EH (cell line): Measurements from ENCODE around the gene TTC21A.
"Not testable (repeated sequence)": the region's sequence is repeated elsewhere in the genome, so short reads cannot be mapped to it uniquely, and the experiment has no call there.

Experiments used
- DNase-seq: peaks from one replicate; pipeline ENCODE4 v3.0.0-alpha.2; 2015; ENCODE audit warnings: low read depth

TTC21A gene, protein sequence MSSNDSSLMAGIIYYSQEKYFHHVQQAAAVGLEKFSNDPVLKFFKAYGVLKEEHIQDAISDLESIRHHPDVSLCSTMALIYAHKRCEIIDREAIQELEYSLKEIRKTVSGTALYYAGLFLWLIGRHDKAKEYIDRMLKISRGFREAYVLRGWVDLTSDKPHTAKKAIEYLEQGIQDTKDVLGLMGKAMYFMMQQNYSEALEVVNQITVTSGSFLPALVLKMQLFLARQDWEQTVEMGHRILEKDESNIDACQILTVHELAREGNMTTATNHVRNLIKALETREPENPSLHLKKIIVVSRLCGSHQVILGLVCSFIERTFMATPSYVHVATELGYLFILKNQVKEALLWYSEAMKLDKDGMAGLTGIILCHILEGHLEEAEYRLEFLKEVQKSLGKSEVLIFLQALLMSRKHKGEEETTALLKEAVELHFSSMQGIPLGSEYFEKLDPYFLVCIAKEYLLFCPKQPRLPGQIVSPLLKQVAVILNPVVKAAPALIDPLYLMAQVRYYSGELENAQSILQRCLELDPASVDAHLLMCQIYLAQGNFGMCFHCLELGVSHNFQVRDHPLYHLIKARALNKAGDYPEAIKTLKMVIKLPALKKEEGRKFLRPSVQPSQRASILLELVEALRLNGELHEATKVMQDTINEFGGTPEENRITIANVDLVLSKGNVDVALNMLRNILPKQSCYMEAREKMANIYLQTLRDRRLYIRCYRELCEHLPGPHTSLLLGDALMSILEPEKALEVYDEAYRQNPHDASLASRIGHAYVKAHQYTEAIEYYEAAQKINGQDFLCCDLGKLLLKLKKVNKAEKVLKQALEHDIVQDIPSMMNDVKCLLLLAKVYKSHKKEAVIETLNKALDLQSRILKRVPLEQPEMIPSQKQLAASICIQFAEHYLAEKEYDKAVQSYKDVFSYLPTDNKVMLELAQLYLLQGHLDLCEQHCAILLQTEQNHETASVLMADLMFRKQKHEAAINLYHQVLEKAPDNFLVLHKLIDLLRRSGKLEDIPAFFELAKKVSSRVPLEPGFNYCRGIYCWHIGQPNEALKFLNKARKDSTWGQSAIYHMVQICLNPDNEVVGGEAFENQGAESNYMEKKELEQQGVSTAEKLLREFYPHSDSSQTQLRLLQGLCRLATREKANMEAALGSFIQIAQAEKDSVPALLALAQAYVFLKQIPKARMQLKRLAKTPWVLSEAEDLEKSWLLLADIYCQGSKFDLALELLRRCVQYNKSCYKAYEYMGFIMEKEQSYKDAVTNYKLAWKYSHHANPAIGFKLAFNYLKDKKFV (N-terminal part only)

GRCh38 chr3:39107388-39108199, at the start of gene TTC21A, which contains the start of gene GORASP1:
Gene TTC21A (plus strand): TSS chr3:39107680. CDS start chr3:39107838, 158 bp downstream.
Gene GORASP1 (minus strand): TSS chr3:39107627. CDS start chr3:39107541, 86 bp downstream.
- DNase-seq: peak; percentile 89

GRCh38 chr3:39061228-39061627, 46.3 kb upstream of the TTC21A start:
- DNase-seq: not testable (repeated sequence)

DNA sequence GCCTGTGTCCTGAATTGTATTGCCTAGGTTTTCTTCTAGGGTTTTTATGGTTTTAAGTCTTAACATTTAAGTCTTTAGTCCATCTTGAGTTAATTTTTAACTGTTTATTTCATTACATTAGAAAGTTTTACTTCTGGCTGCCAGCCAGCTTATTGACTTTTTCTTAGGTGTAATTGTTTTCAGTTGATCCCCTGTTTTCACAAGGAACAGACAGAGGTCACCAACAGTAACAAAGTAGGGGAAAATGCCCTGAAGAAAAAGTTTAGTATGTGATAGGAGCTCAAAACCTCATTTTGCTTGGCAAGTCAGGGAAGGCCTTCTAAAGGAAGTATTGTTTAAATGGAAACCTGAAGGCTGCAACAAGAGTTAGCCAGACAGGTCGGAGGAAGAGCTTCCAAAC, 45.3 kb upstream of the TTC21A start:
- DNase-seq: no peak

DNA sequence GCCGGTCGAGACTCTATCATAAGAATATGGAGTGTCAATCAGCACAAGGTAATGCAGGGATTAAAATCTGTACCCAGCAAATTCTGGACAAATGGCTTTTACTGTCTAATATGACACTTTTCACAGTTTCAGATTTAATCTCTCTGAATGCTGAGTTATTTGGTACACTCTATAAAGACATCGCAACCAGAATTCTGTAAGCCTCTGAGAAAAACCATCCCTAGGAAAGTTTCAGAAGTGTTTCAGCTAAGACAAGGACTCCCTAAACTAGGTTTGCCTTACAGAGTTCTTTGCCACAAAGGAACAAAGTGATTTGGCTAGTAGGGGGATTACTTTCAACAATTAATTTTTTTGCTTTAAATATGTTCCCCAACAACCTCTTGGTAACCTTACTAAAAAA, 44.3 kb upstream of the TTC21A start:
- DNase-seq: no peak

GRCh38 chr3:39064646-39065045, 42.8 kb upstream of the TTC21A start:
- peak; percentile 79 for DNase-seq

GRCh38 chr3:39065197-39065596, 42.3 kb upstream of the TTC21A start:
- DNase-seq: peak; percentile 56

DNA sequence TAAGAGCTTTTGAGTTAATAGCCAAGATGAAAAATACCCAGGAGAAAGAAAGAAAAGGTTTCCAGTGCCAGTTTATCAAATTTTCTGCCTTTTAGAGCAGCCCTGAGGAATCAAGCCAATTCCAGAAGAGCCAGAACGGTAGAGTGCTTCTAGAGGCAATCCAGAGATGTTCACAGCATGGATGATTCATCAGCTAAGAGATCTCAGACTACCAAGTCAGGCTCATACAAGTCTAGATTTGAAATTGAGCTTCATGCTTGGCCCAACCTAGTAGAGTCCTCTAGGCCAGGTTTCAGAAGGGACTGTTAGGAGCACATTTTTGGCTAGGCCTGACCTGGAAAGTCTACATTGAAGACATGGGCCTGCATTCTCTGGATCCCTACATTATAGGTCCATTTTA, 40.2 kb upstream of the TTC21A start:
- DNase-seq: peak; percentile 13

DNA sequence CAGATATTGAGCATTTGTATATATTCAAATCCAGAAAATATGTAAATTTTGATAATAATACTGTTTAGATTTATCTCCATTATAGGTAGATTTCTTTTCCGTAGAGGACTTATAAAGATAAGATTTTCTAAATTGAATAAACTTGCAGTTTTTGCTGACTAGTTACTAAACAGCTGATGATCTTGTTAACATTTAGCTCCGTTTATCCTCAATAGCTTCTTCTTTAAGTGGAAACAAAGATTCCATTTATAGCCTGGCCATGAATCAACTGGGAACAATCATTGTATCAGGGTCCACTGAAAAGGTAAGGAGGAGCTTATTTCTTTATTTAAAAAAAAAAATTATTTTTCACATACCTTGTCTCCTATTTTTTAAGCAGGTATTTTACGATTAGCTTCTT, 38.9 kb upstream of the TTC21A start:
- no peak for DNase-seq

GRCh38 chr3:39075910-39076309, 31.6 kb upstream of the TTC21A start:
- no peak for DNase-seq

DNA sequence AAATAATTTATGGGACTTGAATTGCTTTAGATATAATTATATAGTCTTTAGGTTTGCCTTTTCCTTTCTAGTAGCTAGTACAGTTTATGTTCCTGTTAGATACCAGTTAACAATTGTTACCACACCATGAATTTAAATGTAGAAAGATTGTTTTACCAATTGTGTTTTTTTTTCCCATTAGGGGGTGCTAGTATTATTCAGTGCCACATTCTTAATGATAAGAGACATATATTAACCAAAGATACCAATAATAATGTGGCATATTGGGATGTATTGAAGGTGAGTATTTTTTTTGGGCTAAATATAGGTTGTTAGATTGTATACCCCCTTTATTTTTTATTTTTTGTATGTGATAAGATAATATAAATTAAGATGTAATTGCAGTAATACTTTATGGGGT, 27.9 kb upstream of the TTC21A start:
- DNase-seq: no peak

GRCh38 chr3:39080026-39080425, 27.5 kb upstream of the TTC21A start:
- no peak for DNase-seq

DNA sequence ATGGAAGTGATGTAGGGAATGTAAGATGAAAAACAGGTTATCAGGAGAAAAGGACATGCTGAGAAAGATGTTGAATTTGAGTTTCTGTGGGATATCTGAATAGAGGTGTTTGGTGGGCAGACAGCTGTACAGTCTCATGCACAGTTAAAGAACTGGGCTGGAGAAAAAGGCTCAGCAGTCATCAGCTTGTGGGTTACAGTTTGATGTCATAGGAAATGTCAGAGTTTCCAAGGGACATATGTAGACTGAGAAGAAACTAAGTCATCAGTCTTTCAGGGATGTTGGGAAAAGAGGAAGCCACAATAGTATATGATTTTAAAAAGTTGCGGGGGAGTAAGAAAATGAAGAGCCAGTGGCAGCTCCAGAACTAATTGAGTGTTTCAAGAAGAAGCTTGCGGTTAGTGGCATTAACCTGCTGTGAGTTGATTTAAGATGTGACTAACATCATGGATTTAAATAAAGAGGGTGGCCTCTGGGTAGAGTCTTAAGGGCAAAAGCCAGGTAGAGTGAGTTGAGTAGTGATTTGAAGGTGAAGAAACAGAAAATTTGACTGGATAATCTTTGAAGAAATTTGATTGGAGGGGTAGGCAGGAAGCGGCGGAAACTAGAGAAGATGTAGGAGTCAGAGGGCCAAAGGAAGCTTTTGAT, 24.7 kb upstream of the TTC21A start:
- no peak for DNase-seq

DNA sequence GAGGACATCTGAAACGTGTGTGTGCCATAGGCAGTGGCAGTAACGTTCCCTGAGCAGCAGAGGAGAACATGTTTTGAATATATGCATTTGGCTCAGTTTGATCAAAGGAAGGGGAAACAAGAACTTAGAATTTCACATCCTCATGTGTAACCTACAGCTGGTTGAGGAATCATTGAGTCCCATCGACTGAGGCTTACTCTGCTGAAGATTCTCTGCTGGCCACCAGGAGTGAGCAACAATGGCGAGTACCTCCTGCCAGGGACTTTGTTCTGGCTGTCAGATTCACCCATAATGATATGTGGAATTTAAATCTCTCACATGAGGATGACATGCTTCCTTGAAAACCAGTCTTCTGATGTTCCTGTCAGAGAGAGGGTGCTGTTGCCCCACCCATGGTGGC, 21.3 kb upstream of the TTC21A start:
- DNase-seq: no peak

GRCh38 chr3:39088456-39088855, 19.0 kb upstream of the TTC21A start:
- no peak for DNase-seq

DNA sequence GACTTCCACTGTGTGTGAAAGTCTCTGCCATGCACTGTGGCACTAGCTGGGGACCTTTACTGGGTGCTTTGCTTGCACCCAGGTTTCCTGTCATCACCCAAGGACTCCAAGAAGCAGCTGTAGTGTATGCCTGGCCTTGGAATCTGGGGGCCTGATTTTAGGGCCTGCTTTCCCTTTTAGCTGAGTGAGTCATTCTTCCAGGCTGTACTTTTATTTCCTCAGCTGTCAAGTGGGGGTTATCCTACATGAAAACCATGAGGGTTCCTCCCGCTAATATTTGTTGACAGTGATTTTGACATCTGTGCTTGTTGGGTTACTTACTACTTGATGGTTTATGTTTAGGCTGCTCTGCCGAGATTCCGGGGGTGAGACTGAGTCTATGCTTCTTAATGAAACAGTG, 18.6 kb upstream of the TTC21A start:
- peak; percentile 21 for DNase-seq

- DNase-seq: peak; percentile 14
Observed at GRCh38 chr3:39090922-39091321, 16.6 kb upstream of the TTC21A start.

GRCh38 chr3:39094851-39095677, 12.4 kb upstream of the TTC21A start:
- DNase-seq: no peak

GRCh38 chr3:39095778-39096177, 11.7 kb upstream of the TTC21A start:
- no peak for DNase-seq

GRCh38 chr3:39096775-39097174, 10.7 kb upstream of the TTC21A start:
- peak; percentile 46 for DNase-seq
